Hepatocyte (in vitro differentiated cells): ENCODE results near the gene URAD. TPM values are rescaled to one million over a fixed set of nuclear protein-coding genes. Genes with fewer than 3 reads are reported as not detected.

Experiments used
- DNase-seq: peaks from one replicate; pipeline ENCODE4 v3.0.0-alpha.2; 2016; ENCODE audit warnings: low spot score
- H2AFZ ChIP-seq: fragments of 200-600 bp; sonication (generic); 2 replicates; pipeline ENCODE4 v1.6.0; 2016; ENCODE audit warnings: antibody characterized with exemption, mild to moderate bottlenecking
- H3K27ac ChIP-seq: fragments of 200-600 bp; sonication (generic); 2 replicates; pipeline ENCODE4 v1.5.1; 2016; ENCODE audit warnings: mild to moderate bottlenecking
- H3K27me3 ChIP-seq: fragments of 200-600 bp; sonication (generic); 2 replicates; pipeline ENCODE4 v1.6.1; 2016
- H3K36me3 ChIP-seq: fragments of 200-600 bp; sonication (generic); replicated peaks from 2 replicates; pipeline ENCODE4 v1.5.1; 2016; ENCODE audit warnings: low read depth; ENCODE audit not compliant: insufficient read depth
- H3K4me1 ChIP-seq: fragments of 200-600 bp; sonication (generic); 2 replicates; pipeline ENCODE4 v1.5.1; 2016; ENCODE audit warnings: mild to moderate bottlenecking, moderate library complexity; ENCODE audit not compliant: insufficient read depth
- H3K4me2 ChIP-seq: fragments of 200-600 bp; sonication (generic); 2 replicates; pipeline ENCODE4 v1.6.0; 2016
- H3K4me3 ChIP-seq: fragments of 200-600 bp; sonication (generic); 2 replicates; pipeline ENCODE4 v1.5.1; 2016; ENCODE audit warnings: mild to moderate bottlenecking
- H3K79me2 ChIP-seq: fragments of 200-600 bp; sonication (generic); 2 replicates; pipeline ENCODE4 v1.6.0; 2017; ENCODE audit warnings: mild to moderate bottlenecking
- H3K9me2 ChIP-seq: fragments of 200-600 bp; sonication (generic); replicated peaks from 2 replicates; pipeline ENCODE4 v1.6.0; 2017; ENCODE audit warnings: mild to moderate bottlenecking; ENCODE audit not compliant: insufficient read depth
- H3K9me3 ChIP-seq: fragments of 200-600 bp; sonication (generic); 2 replicates; pipeline ENCODE4 v1.5.1; 2016; ENCODE audit warnings: low read depth, mild to moderate bottlenecking
- H4K20me1 ChIP-seq: fragments of 200-600 bp; sonication (generic); 2 replicates; pipeline ENCODE4 v1.6.0; 2016; ENCODE audit warnings: mild to moderate bottlenecking; ENCODE audit not compliant: insufficient read depth, poor library complexity, severe bottlenecking
- CTCF ChIP-seq: fragments of 200-600 bp; sonication (generic); IDR thresholded peaks from 2 replicates; pipeline ENCODE4 v1.5.1; 2016; ENCODE audit warnings: antibody characterized with exemption, mild to moderate bottlenecking; ENCODE audit not compliant: poor library complexity
- EZH2 ChIP-seq: fragments of 200-600 bp; sonication (generic); IDR thresholded peaks from 2 replicates; pipeline ENCODE4 v1.6.1; 2016; ENCODE audit warnings: antibody characterized with exemption, mild to moderate bottlenecking, borderline replicate concordance
- EZH2phosphoT487 ChIP-seq: fragments of 200-600 bp; sonication (generic); IDR thresholded peaks from one replicate; pipeline ENCODE4 v1.6.1; 2018; ENCODE audit warnings: antibody characterized with exemption, mild to moderate bottlenecking, low read depth, moderate library complexity; ENCODE audit not compliant: unreplicated experiment, severe bottlenecking
- WGBS: methylation state at CpG from one replicate; pipeline ENCODE4 v1.1.6; 2016; ENCODE audit warnings: low lambda C conversion rate; ENCODE audit errors: missing lambda C conversion rate; 5-methylcytosine and 5-hydroxymethylcytosine counted together
- polyA plus RNA-seq: library from polyadenylated mRNA; unstranded; fragments of >200 nt; fragmentation: Nextera tagmentation; extraction: Ambion mirVana; gene quantifications from 2 replicates; pipeline ENCODE4 v1.2.1, GENCODE V29; 2016
- total RNA-seq: library from RNA; depleted of rRNA; stranded (reverse); fragments of >200 nt; gene quantifications from 2 replicates; pipeline ENCODE4 v1.2.3, GENCODE V29; 2014

URAD gene
- total and polyA plus RNA-seq, 2 experiments from 2014 or later = 18.2 to 35.7 TPM

GRCh38 chr13:28027607-28028364 is 39.3 kb upstream of the URAD start:
- Histone ChIP-seq H3K4me2 (no peak overlapping the region), H3K79me2 (no peaks in the 10 kb centered on the region), H3K27me3 (no peaks in the 10 kb centered on the region), H3K36me3 (no peaks in the 10 kb centered on the region), H3K9me3 (no peaks in the 10 kb centered on the region), H2AFZ (no peak overlapping the region), H4K20me1 (no peaks in the 10 kb centered on the region), H3K9me2 (no peaks in the 10 kb centered on the region), H3K4me1 (peaks cover 6% of the 10 kb centered on the region), H3K4me3 (no peak overlapping the region), H3K27ac (no peak overlapping the region)
- no peak for DNase-seq
- TF ChIP-seq EZH2phosphoT487 (no peak), EZH2 (no peak), CTCF (no peak)
- WGBS = 91% methylated on average over 8 of the region's 8 CpGs

GRCh38 chr13:28027071-28027470 is 38.6 kb upstream of the URAD start:
- Histone ChIP-seq H4K20me1 (no peaks in the 10 kb centered on the region), H3K4me2 (no peak overlapping the region), H3K9me2 (no peaks in the 10 kb centered on the region), H3K36me3 (no peaks in the 10 kb centered on the region), H2AFZ (no peak overlapping the region), H3K27ac (no peak overlapping the region), H3K79me2 (no peaks in the 10 kb centered on the region), H3K27me3 (no peaks in the 10 kb centered on the region), H3K4me3 (no peak overlapping the region), H3K9me3 (no peaks in the 10 kb centered on the region), H3K4me1 (peaks cover 6% of the 10 kb centered on the region)
- TF ChIP-seq EZH2phosphoT487 (no peak), CTCF (no peak), EZH2 (no peak)
- no peak for DNase-seq

- H3K4me3 ChIP-seq = no peak overlapping the region
- no peak for DNase-seq
- 92% methylated on average over 9 of the region's 9 CpGs for WGBS
- H3K36me3 ChIP-seq = no peaks in the 10 kb centered on the region
- H2AFZ ChIP-seq = no peak overlapping the region
- no peak overlapping the region for H3K27ac ChIP-seq
- H3K9me2 ChIP-seq = no peaks in the 10 kb centered on the region
- no peaks in the 10 kb centered on the region for H3K9me3 ChIP-seq
- no peaks in the 10 kb centered on the region for H4K20me1 ChIP-seq
- no peak overlapping the region for H3K4me2 ChIP-seq
- no peaks in the 10 kb centered on the region for H3K27me3 ChIP-seq
- TF ChIP-seq EZH2phosphoT487 (no peak), EZH2 (no peak), CTCF (no peak)
- H3K79me2 ChIP-seq = no peaks in the 10 kb centered on the region
- H3K4me1 ChIP-seq = peaks cover 6% of the 10 kb centered on the region
Observed at GRCh38 chr13:28026508-28026907, 38.0 kb upstream of the URAD start.
